GM19238 (cell line): ENCODE results near the gene LIMS2.

Experiments used
- DNase-seq: peaks from one replicate; pipeline ENCODE4 v3.0.0; 2011; ENCODE audit warnings: low spot score; ENCODE audit not compliant: insufficient read length

LIMS2 gene

DNA sequence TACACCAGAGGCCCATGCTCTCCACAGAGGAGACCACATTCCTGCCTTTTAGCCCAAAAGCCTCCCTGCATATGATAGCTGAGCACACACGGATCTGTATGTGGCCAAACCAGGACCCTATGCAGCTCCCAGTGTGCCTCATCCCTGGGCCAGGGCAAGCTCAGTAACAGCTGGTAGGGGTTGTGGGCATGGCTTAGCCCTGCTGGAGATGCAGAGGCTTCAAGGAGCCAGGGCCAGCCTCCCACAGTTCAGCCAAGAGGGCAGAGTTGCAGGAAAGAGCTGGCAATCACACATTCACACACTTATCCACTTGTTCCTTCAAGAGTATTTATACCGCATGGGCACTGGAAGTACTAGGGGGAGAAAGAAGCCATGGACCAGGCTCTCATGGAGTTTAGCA is 1.6 kb upstream of the LIMS2 start:
- no peak for DNase-seq

DNA sequence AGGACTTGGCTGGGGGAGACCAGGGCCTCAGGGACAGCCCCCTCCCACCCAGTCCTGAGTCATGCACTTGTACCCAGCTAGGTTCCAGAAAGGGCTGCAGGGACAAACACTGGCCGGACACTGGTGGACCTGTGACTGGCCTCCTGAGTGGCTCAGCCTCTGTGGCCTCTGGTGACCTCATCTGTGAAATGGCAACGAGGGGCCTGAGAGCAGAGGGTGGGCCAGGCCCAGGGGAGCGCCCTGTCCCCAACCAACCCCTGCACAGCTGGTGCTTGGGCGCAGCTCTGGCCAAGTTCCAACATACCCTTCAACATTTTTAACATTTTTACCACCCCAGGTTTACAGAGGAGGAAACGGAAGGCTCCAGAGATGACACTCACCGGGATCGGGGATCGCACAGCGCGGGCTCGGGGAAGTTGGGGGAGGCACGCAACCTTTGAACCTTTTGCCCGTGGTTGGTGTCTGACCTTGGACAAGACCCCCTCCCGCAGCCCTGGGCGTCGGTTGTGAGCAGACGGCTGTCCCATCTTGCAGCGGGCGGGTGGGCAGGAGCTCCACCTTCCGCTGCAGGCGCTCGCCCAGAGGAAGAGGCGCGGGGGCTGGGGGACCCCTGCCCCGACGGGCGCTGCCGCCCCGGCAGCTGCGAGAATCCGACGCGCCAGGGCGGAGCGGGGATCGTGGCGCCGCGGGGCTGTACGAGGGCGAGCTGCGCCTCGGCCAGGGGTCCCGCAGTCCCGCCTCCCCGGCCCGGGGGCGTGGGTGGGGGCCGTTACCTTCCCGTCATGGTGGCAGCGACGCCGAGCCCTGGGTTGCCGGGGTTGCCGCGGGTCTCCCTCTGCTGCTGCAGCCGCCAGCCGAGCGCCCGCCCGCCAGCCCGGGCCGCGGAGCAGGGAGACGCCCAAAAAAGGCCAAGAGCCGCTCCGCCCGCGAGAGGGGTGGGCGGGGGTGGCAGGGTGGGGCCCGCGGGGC is 805 bp downstream of the LIMS2 start:
- DNase-seq = no peak

DNA sequence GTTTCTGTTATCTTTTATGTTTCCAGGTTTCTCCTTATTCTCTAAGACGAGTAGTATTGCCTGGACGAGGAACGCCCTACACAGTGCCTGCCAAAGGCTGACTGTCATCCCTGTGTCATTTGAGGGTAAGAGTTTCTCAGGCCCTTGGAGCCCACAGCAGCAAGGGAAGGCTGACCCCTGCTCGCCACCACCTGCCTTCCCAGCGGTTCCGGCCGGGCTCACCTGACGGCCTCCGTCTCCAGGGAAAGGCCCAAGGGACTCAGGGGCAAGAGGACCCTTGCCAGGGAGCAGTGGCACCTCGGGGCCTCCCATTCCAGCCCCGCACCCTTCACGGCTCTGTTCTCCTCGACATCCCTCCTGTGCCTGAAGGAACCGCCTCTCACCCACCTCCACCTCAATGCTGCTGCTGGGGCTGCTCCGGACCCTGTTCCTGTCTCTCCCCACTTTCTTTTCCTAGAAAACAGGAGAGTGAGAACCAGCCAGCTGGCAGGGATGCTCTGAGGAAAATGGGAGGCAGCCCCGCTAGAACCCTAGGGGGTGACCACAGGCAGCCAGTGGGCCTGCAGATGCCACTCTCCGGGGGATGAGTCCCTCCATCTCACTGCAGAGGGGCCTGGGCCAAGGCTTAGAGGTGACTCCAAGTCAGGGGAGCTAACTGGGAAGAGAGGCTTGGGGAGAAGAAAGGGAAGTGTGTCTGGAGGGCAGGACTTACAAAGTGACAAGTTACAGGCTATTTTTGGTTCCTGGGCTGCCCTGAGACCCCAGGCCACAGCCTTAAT is 1.9 kb downstream of the LIMS2 start:
- no peak for DNase-seq

DNA sequence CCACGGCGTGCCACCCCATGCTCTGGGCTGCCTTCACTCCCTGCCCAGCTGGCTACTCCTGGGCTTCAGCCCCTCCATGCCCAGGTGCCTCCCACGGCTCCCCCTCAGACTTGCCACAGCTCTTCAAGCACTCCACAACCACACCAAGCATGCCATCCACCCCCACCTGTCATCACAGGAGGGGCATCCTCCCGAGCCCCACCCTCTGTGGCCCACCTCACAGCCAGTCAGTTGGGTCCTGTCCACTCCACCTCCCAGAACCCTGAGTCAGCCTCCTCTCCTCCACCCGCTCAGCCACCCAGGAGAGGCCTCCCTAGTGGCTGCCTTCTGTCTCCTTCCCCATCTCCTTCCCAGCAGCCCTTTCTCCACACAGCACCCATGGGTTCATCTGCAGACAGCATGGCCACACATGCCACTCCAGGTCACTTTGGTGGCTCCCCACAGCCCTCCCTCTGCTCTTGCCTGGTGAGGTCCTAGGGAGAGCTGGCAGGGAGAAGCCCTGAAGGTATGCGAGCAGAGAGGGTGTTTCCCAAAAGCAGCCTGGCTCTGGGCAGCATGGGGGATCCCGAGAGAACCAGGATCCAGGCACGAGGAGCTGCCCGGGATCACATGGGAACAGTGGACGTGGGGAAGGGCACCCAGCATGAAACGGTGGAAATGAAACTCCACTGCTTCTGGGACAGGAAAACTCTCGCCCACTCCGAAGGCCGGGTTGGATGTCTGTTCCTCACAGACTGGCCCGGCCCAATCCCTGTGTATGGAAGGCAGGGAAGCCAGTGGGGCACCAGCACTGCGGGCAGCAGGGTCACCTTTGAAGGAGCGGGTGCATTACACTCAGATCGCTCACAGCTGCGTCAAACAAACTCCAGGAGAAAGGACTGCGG is 2.7 kb downstream of the LIMS2 start:
- DNase-seq = no peak

DNA sequence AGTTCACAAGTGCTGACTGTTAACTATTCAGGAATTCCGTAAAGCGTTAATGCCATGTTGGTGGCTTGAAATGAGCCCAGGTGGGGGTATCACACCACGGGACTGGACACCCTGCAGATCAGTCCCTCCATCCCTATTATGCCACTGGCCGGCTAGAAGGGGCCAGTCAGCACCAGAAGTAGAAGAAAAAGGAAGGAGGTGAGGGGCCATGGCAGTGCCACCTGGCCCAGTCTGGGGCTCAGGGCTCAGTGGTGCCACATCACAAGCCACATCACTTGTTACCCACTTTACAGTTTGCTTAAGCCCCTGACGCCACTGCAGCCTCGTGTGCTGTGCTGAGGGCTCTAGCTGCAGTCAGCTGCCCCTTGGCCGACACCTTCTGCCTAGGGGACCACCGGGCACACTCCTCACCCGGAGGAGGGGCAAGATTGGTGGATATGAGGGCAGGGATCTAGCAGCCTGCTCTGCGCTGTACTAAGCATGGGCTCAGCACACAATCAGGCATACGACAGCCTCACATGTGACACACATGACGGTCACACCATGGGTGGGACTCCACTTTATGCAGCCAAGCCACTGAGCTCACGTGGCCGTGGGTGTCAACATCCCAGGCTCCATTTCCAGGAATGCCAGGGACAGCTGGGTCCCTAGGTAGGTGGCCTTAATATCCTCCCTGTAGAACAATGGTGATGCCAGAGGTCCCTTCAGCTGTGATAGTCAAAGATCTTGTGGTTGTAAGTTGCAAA is 3.6 kb downstream of the LIMS2 start:
- DNase-seq = no peak

DNA sequence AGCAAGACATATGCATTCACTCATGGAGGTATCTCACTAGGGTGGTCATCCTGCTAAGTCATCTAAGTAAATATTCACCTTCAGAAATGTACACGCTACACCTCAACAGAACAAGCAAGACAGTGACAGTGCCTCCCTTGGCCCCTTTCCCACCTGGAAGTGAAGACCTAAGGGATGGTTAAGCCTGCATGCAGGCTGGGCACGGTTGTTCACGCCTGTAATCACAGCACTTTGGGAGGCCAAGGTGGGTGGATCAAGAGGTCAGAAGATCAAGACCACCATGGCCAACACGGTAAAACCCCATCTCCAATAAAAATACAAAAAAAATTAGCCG is 4.4 kb downstream of the LIMS2 start:
- no peak for DNase-seq

DNA sequence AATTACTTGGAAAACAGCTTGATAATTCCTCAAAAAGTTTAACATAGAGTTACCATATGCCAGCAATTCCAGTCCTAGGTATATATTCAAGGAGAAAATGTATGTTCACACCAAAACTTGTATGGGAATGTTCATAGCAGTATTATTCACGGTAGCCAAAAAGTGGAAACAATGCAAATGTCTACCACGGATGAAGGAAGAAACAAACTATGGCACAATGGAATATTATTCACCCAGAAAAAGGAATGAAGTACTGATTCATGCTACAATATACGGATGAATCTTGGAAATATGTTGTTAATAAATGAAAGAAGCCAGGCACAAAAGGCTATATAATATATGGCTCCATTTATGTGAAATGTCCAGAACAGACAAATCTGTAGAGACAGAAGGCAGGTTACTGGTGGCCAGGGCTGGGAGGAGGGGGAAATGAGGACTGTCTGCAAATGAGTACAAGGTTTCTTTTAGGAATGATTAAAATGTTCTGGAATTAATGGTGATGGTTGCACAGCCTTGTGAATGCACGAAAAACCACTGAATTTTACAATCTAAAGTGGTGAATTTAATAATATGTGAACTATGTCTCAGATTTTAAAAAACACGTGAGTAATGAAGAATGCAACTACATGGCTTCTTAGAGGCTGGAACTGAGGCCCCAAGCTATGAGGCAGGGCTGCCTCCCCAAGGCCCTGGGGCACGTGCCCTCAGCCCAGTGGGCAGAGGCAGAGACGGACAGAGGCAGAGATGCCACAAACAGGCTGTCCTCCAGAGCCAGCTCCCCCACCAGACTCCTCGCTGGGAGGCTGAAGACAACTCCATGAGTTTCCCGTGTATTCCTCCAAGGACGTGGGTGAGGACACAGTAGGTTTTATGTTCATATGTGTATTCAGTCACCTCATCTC is 5.0 kb downstream of the LIMS2 start:
- no peak for DNase-seq

DNA sequence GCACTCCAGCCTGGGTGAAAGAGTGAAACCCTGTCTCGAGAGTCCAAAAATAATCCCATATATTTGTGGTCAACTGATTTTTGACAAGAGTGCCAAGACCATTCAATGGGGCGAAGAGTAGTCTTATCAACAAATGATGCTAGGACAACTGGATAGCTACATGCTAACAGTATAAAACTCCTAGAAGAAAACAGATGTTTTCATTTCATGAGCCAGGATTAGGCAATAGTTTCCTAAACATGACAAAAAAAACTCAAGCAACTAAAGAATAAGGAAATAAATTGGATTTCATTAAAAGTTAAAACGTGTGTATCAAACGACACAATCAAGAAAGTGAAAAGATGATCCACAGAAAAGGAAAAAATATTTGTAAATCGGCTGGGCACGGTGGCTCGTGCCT is 6.3 kb downstream of the LIMS2 start:
- no peak for DNase-seq

DNA sequence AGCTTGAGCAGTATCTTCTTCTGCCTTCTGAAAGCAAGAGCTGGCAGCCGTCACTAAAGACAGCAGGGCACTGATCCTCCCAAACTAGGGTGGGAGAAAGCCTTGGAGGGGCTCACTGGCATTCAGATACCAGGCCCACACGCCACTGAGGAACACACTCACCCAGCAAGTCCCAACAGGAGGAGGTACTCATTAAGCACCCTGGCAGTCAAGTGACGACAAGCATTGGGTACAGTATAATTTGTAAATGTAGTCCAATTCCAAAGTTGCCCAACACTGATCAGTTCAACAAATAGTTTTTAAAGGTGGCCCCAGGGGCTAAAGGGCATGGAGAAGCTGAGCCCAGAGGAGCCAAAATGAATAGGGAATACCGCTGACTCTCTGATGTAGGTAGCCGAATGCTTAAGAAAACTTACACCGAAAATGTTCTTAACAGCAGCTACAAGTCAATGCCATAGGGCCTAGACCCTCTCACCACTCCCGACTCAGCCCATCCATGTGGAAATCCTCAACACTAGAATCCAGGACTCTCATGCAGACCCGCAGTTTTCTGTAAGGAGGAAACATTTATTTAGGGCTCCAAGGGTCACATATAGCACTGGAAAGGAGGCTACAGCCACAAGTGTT is 9.9 kb downstream of the LIMS2 start:
- no peak for DNase-seq

DNA sequence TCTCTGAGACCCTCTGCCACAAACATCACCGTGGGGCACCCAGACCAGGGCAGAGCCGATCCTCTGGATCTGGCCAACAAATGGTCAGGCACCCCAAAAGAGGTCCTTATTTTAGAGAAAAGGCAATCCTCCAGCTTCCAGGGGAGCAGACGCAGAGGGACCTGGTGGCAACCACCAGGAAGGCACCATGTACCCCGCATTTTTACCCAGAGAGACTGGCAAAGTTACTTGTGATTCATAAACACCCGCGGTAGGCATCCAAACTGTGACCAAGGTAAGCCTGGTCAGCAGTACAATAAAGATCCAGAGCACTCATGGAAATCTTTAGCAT is 10.5 kb downstream of the LIMS2 start:
- DNase-seq = no peak

DNA sequence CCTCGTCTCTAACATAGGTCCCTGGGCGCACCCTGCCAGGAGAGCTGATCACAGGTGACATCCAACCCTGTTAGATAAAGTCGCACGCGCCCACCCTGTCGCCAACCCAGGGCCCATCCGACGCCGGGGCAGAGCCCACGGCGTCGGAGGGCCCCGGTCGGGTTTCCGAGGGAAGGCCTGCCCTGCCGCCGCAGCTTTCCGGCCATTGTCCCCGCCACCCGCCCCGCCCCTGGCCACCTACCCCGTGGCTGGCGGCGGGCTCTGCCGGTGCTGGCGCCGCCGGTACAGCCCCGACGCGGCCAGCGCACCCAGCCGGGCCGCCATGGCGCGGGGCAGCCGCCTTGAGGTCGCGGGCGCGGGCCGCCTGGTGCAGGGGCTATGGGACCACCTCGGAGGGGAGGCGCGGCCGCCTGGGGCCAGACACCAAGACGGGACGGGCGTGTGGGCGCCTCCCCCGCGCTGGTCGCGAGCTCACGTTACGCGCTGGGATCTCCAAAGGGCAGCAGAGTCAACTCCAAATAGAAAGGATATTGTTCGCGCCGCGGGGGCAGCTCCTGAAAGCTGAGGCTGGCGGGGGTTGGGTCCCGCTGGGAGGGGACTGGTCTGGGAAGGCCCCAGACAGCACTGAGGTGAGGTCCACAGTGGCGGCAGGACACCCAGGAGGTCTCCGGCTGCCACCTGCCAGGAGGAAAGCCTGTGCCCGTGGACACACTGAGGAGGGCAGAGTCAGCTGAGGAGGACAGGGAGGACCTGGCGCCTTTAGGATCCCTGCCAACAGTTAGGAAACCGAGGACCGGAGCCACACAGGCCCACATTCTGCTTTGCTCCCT is 11.1 kb downstream of the LIMS2 start:
- DNase-seq = no peak

DNA sequence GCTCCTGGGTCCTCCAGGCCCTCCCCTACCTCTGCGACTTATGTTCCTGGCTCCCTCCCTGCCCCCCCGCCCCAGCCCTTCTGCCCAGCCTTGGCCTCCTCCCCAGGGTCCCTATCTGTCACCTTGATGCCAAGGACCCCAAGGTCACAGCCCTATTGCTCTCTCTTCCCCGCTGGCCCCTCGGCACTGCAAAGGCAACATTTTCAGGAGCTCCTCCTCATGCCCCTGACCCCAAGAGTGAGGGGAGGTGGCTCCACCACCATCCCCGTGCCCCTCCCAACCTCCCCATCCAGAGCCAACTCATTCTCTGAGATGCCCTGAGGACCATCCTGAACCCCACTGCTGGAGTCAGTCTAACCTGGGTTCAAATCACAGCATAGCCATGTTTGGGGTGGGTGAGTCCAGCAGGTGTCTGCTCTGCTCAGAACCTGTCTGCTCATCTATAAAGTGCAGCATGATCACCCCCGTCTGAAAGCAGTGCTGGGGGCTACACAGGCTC is 11.7 kb downstream of the LIMS2 start:
- DNase-seq = no peak

DNA sequence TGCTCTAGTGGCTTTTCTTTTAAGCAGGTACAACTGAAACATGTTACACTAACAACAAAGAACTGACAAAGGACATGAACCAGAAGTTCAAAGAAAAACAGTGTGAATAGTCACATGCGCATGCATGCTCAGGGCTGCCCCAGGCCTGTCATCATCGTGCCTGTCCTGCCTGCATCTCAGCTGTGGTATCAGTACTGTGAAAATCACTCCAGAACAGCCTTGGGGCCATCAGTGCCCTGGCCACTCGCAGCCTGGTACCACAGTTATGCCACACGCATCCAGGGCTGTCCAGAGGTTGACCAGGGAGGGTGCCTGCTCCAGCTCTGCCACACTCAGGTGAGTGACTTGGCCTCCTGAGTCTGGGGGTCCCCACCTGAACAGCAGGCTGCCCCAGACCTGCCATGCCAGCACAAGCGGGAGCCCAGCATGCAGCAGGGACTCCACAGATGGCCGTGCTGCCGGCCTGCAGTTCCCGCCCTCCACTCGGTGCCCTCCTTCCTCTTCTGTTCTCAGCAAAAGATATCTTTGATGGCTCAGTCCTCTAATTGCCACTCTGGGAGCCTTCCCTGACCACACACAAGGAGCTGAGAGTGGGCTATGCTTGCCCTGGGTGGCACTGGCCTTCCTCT is 12.3 kb downstream of the LIMS2 start:
- DNase-seq = no peak

DNA sequence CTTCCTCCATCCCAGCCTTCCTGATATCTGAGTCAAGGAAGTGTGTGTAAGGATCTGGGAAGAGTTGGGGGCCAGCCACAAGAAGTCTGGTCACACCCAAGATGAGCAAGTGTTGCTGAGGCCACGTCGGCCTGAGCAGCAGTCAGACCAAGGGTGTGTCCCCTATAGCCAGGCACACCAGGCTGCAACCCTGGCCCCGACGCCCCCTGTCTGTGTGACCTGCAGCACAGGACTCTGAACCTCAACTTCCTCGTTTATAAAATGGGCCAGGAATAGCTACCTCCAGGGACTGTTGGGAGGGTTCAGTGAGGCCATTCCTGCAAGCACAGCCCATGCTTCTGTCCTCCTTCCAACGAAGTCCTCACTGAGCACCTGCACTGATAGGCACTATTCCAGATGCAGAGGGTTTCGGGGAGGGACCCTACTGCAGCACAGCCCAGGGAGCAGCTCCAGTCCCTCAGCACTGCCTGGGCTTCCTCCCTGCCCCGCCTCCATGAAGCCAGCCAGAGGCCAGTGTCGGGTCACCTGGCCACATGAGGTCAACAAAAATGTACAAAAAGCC is 13.3 kb downstream of the LIMS2 start:
- DNase-seq = no peak

DNA sequence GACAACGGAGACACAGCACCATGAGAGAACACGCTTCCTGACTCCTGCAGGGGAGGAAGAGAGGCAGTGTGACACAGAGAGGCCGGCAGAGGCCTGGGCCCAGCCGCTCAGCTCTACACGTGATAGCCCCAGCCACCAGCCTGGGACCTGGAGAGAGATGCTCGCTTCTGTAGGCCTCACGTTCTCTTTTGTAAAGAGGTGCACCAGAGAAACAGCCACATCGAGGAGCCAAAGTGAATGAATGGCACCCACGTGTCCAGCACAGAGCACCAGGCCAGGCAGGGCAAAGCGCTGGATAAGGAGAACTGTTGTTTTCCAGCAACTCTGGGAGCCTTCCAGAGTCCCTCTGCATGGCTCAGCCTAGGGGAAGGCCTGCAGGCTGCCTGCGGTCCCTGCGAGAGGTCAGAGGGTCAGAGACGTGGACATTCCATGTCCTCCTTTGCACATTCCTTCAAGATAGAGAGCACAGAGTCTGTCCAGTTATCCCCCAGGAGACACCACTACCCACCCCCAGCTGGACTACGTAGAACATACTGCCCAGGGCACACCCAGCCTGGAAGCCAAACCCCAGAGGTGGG is 14.2 kb downstream of the LIMS2 start:
- no peak for DNase-seq

DNA sequence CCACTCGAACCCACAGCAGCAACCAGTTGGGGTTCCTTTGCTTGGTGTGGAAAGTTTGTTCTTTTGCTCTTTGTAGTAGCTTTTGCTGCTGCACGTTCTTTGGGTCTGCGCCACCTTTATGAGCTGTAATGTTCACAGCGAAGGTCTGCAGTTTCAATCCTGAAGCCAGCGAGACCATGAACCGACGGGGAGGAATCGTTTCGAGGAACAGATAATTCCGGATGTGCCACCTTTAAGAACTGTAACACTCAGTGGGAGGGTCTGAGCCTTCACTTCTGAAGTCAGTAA is 15.1 kb downstream of the LIMS2 start:
- no peak for DNase-seq

DNA sequence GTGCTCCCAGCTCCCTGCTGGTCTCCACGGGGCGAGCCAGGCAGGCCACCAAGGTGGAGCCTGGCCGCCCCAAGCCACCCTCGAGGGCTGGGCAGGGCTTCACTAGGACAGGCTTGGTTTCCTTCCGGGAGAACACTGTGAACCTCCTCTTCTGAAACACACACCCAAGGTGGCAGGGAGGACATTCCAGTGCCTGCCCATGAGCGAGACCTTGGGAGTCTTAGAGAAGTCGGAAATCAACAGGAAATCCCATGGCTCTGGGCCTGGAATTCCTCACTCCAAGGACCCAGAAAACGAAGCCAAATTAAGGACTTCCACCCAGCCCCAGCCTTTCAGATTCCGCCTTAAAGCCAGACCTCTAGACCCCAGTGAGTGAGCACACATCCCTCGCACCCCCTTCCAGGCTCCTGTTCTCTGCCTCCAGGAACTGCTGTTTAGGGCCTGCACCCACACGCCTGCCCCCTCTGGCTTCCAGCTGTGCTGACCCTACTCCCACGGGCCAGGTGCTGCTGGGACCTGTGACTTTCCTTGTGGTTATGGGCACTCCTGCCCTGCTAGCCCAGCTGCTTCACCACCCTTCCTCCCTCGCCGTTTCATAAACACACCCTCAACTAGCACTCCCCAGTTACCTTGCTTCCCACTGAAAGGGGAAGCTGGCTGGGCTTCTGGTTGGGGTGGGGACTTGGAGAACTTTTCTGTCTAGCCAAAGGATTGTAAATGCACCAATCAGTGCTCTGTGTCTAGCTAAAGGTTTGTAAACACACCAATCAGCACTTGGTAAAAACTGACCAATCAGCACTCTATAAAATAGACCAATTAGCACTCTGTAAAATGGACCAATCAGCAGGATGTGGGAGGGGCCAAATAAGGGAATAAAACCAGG is 15.7 kb downstream of the LIMS2 start:
- no peak for DNase-seq
